GM12878 (cell line): Measurements from ENCODE around the gene MEIS2. TPM values are rescaled to one million over a fixed set of nuclear protein-coding genes. Genes with fewer than 3 reads are reported as not detected.
A peak's percentile ranks its signal among the peaks of the same experiment; 100 is the strongest.

Source experiments
- ATAC-seq: fragments of 200-7000 bp; cut with Tn5 transposase; 3 replicates; pipeline ENCODE4 v1.9.1; 2020; ENCODE audit warnings: mild to moderate bottlenecking, moderate library complexity
- BruUV-seq: library from RNA; stranded (reverse); fragments of 400-500 nt; replicated peaks from 2 replicates; lab custom pipeline; 2021; lab: Mats Ljungman, UMichigan
- CTCF ChIA-PET: fragments of 300-600 bp; sonication (Branson Sonifier 250); formaldehyde crosslinking; extraction: SDS; loops from one replicate; lab custom pipeline; 2021; ENCODE audit warnings: inconsistent platforms; lab: Yijun Ruan, JAX
- POLR2A ChIA-PET: fragments of 350-600 bp; formaldehyde crosslinking; extraction: SDS; loops from one replicate; lab custom pipeline; 2021; ENCODE audit warnings: inconsistent platforms; lab: Charles Lee
- RAD21 ChIA-PET: fragments of 300-600 bp; sonication (Branson Sonifier 250); formaldehyde crosslinking; loops from one replicate; lab custom pipeline; 2023; ENCODE audit warnings: antibody characterized with exemption; ENCODE audit not compliant: unreplicated experiment; lab: Charles Lee
- SMC1A ChIA-PET: fragments of 300-600 bp; sonication (Branson Sonifier 250); formaldehyde crosslinking; loops from one replicate; lab custom pipeline; 2023; ENCODE audit not compliant: unreplicated experiment, uncharacterized antibody; lab: Charles Lee
- DNase-seq: peaks from one replicate; pipeline ENCODE4 v3.0.0-alpha.2; 2011; ENCODE audit warnings: low read depth, low spot score
- FAIRE-seq: peaks from 3 replicates; lab custom pipeline; 2011; peaks lifted over from hg19 to GRCh38; lab: Jason Lieb, UNC
- H2AFZ ChIP-seq: 2 replicates; pipeline ENCODE4 v1.6.0; 2011; ENCODE audit warnings: low read depth, low read length, control low read depth; ENCODE audit not compliant: control insufficient read depth
- H3K27ac ChIP-seq: 2 replicates; pipeline ENCODE4 v1.5.1; 2011; ENCODE audit warnings: control low read depth; ENCODE audit not compliant: control insufficient read depth, insufficient read depth
- H3K27me3 ChIP-seq, 2 experiments: replicated peaks in 1 of 2; 2 replicates each; pipeline versions ENCODE4 v1.6.0 to v1.6.1; 2011; ENCODE audit warnings: low read length in 1 of 2; ENCODE audit not compliant: control insufficient read depth in 2 of 2, insufficient read depth in 2 of 2
- H3K36me3 ChIP-seq, 2 experiments: 2 replicates each; pipeline ENCODE4 v1.5.1; 2011; ENCODE audit warnings: low read length in 1 of 2; ENCODE audit not compliant: control insufficient read depth in 2 of 2, insufficient read depth in 2 of 2
- H3K4me1 ChIP-seq: 2 replicates; pipeline ENCODE4 v1.6.1; 2011; ENCODE audit warnings: mild to moderate bottlenecking, low read length, moderate library complexity, mixed read lengths; ENCODE audit not compliant: control insufficient read depth, insufficient read depth
- H3K4me2 ChIP-seq: 2 replicates; pipeline ENCODE4 v1.6.0; 2011; ENCODE audit warnings: control low read depth; ENCODE audit not compliant: control insufficient read depth, insufficient read depth
- H3K4me3 ChIP-seq: fragments of 200-600 bp; sonication (generic); 2 replicates; pipeline ENCODE4 v1.5.1; 2016
- H3K79me2 ChIP-seq: 2 replicates; pipeline ENCODE4 v1.6.0; 2011; ENCODE audit warnings: low read length; ENCODE audit not compliant: control insufficient read depth, insufficient read depth
- H3K9ac ChIP-seq: 2 replicates; pipeline ENCODE4 v1.8.0; 2011; ENCODE audit warnings: low read length, control low read depth, mixed read lengths; ENCODE audit not compliant: control insufficient read depth, insufficient read depth
- H3K9me3 ChIP-seq: replicated peaks from 3 replicates; pipeline ENCODE4 v1.5.1; 2011; ENCODE audit warnings: mild to moderate bottlenecking, low read length; ENCODE audit not compliant: control insufficient read depth, insufficient read depth
- H4K20me1 ChIP-seq: 2 replicates; pipeline ENCODE4 v1.6.0; 2011; ENCODE audit not compliant: control insufficient read depth, insufficient read depth
- ATF7 ChIP-seq: fragments of 450-650 bp; IDR thresholded peaks from 2 replicates; pipeline ENCODE4 v1.6.1; 2016; ENCODE audit warnings: low read depth, mild to moderate bottlenecking
- CHD2 ChIP-seq: IDR thresholded peaks from 2 replicates; pipeline ENCODE4 v1.6.1; 2011; ENCODE audit warnings: low read depth, low read length, improper control_type of control experiment, borderline replicate concordance
- CTCF ChIP-seq, 3 experiments: IDR thresholded peaks in 2 of 3; conservative IDR thresholded peaks in 1 of 3; 2 replicates each; pipeline ENCODE4 v1.5.1; 2011; ENCODE audit warnings: low read depth in 3 of 3, low read length in 3 of 3, mild to moderate bottlenecking in 3 of 3, control low read depth in 2 of 3, moderate library complexity in 2 of 3, inconsistent platforms in 1 of 3, mixed read lengths in 1 of 3; ENCODE audit not compliant: control insufficient read depth in 2 of 3, insufficient read depth in 1 of 3; ENCODE audit errors: extremely low read depth in 1 of 3
- EP300 ChIP-seq, 2 experiments: fragments of 150-350 bp in 1 of 2; IDR thresholded peaks; 2 replicates each; pipeline ENCODE4 v1.6.1; 2011 to 2012; ENCODE audit warnings: low read depth in 2 of 2, low read length in 2 of 2, borderline replicate concordance in 1 of 2, improper control_type of control experiment in 1 of 2, inconsistent platforms in 1 of 2; ENCODE audit not compliant: control insufficient read depth in 1 of 2
- JUNB ChIP-seq: IDR thresholded peaks from 2 replicates; pipeline ENCODE4 v1.6.1; 2016; ENCODE audit warnings: antibody characterized with exemption, mild to moderate bottlenecking
- MEF2A ChIP-seq: IDR thresholded peaks from 2 replicates; pipeline ENCODE4 v1.6.1; 2011; ENCODE audit warnings: low read depth, mild to moderate bottlenecking, low read length, moderate library complexity; ENCODE audit not compliant: insufficient read depth
- MTA2 ChIP-seq: fragments of 450-650 bp; IDR thresholded peaks from 2 replicates; pipeline ENCODE4 v1.6.1; 2016; ENCODE audit warnings: low read depth, mild to moderate bottlenecking, moderate library complexity
- SMARCA5 ChIP-seq: fragments of 450-650 bp; IDR thresholded peaks from 2 replicates; pipeline ENCODE4 v1.6.1; 2017; ENCODE audit warnings: mild to moderate bottlenecking
- ZNF217 ChIP-seq: fragments of 450-650 bp; IDR thresholded peaks from 2 replicates; pipeline ENCODE4 v1.6.1; 2017; ENCODE audit warnings: antibody characterized with exemption, mild to moderate bottlenecking
- WGBS: methylation state at CpG from one replicate; pipeline ENCODE4 v1.1.6; 2016; ENCODE audit warnings: low lambda C conversion rate; ENCODE audit not compliant: insufficient replicate concordance, insufficient coverage; ENCODE audit errors: missing lambda C conversion rate; 5-methylcytosine and 5-hydroxymethylcytosine counted together
- in situ Hi-C: fragments of 300-500 bp; cut with MboI; formaldehyde crosslinking; loops from 9 replicates; pipeline ENCODE4 v1.14.3; 2018; ENCODE audit warnings: mixed read lengths
- intact Hi-C: fragments of 100-400 bp; cut with micrococcal nuclease; formaldehyde crosslinking; loops from one replicate; pipeline ENCODE4 v1.14.2; 2022; ENCODE audit not compliant: unreplicated experiment
- polyA plus RNA-seq, 11 experiments: library from polyadenylated mRNA; depleted of rRNA in 4 of 11; unstranded in 6 of 11; stranded (reverse) in 5 of 11; fragments of >200 nt; fragmentation: Nextera tagmentation in 4 of 11; fragmentation: Illumina TruSeq in 1 of 11; extraction: Ambion mirVana in 4 of 11; extraction: Trizol in 1 of 11; gene quantifications; 1 replicate in 1 of 11; 2 replicates in 10 of 11; pipeline versions ENCODE4 v1.2.1 to v1.2.3, GENCODE V29; 2011 to 2016; ENCODE audit warnings: inconsistent platforms in 2 of 11, missing spikeins in 2 of 11, low read depth in 1 of 11
- total RNA-seq, 4 experiments: library from RNA; depleted of rRNA in 3 of 4; stranded (reverse); fragments of >200 nt in 3 of 4; fragmentation: Illumina TruSeq in 1 of 4; extraction: Trizol in 1 of 4; gene quantifications; 2 replicates each; pipeline versions ENCODE4 v1.2.1 to v1.2.3, GENCODE V29; 2013 to 2021

The MEIS2 gene
- total and polyA plus RNA-seq, 10 of the 15 experiments (the other 5 are each of a cell fraction or from before 2014, with no cell fraction given) = 9.2 to 54.0 (median 20.4) TPM

GRCh38 chr15:37142371-37142770, 42.0 kb upstream of the MEIS2 start:
- H4K20me1 ChIP-seq = no peaks in the 10 kb centered on the region
- no peaks in the 10 kb centered on the region for H3K9me3 ChIP-seq
- POLR2A ChIA-PET = no interaction called here
- H3K4me1 ChIP-seq = no peaks in the 10 kb centered on the region
- no peaks in the 10 kb centered on the region for H3K36me3 ChIP-seq
- H3K27me3 ChIP-seq = no peaks in the 10 kb centered on the region
- DNase-seq (no peak), FAIRE-seq (no peak), ATAC-seq (peak; percentile 66)
- intact Hi-C loops = no loop called here
- H3K79me2 ChIP-seq = no peaks in the 10 kb centered on the region
- H3K9ac ChIP-seq = no peak overlapping the region
- no peak overlapping the region for H3K27ac ChIP-seq
- H3K4me3 ChIP-seq = no peak overlapping the region
- no peak overlapping the region for H3K4me2 ChIP-seq
- BruUV-seq = no TSS peak
- CTCF ChIA-PET = interaction anchor here (1.0 to 1.9 kb wide), 3 partner anchors 8 to 259 kb away, joined by 3 to 11 read pairs (median 4); no protein-coding TSS in a partner anchor
- SMC1A ChIA-PET = interaction anchor here (0.7 to 1.1 kb wide), 2 partner anchors 8 to 31 kb away, joined by 3 read pairs; no protein-coding TSS in a partner anchor
- no peak for TF ChIP-seq MEF2A
- TF ChIP-seq MTA2 = peak; percentile 49; the same call in 1 of the 2 replicates
- 0 out of 4 replicates have a peak, but pooled peaks of 1 of the 2 experiments have one; percentile 19 for TF ChIP-seq EP300 (IDR thresholded peaks at IDR 0.05; ENCODE audit: borderline replicate concordance in 1 of 2, control insufficient read depth in 1 of 2, low read depth in 2 of 2, low read length in 2 of 2)
- TF ChIP-seq ATF7 = 0 out of 2 replicates have a peak, but pooled peaks have one; percentile 33
- TF ChIP-seq JUNB = peak; percentile 32; the same call in 1 of the 2 replicates
- no peak overlapping the region for H2AFZ ChIP-seq
- RAD21 ChIA-PET = no interaction called here
- in situ Hi-C loops = no loop called here

GRCh38 chr15:37140531-37141058, 40.2 kb upstream of the MEIS2 start:
- no peaks in the 10 kb centered on the region for H3K4me1 ChIP-seq
- no peaks in the 10 kb centered on the region for H3K36me3 ChIP-seq
- FAIRE-seq = no peak
- in situ Hi-C loops (no loop called here), intact Hi-C loops (no loop called here)
- no peak overlapping the region for H3K4me3 ChIP-seq
- no peak for ATAC-seq
- no peak overlapping the region for H2AFZ ChIP-seq
- ChIA-PET CTCF (interaction anchor here (1.2 kb wide), 1 partner anchor 19 kb away, joined by 3 read pairs; no protein-coding TSS in a partner anchor), RAD21 (interaction anchor here (1.0 kb wide), 1 partner anchor 257 kb away, joined by 3 read pairs; no protein-coding TSS in a partner anchor), SMC1A (interaction anchor here (1.1 to 1.5 kb wide), 3 partner anchors 16 to 259 kb away, joined by 3 to 4 read pairs (median 3); no protein-coding TSS in a partner anchor), POLR2A (no interaction called here)
- no peaks in the 10 kb centered on the region for H3K27me3 ChIP-seq
- no peak overlapping the region for H3K4me2 ChIP-seq
- BruUV-seq = no TSS peak
- H4K20me1 ChIP-seq = no peaks in the 10 kb centered on the region
- TF ChIP-seq CHD2 = no peak
- no peak for TF ChIP-seq ZNF217
- no peak for TF ChIP-seq CTCF (IDR thresholded peaks at IDR 0.05 in 2 of 3, conservative IDR thresholded peaks at IDR 0.05 in 1 of 3; ENCODE audit: control insufficient read depth in 2 of 3, extremely low read depth in 1 of 3, insufficient read depth in 1 of 3, low read depth in 3 of 3, low read length in 3 of 3)
- no peak for TF ChIP-seq SMARCA5
- no peaks in the 10 kb centered on the region for H3K9me3 ChIP-seq
- H3K27ac ChIP-seq = no peak overlapping the region
- H3K9ac ChIP-seq = no peak overlapping the region
- 46% methylated on average over 3 of the region's 3 CpGs for WGBS
- DNase-seq = no peak
- H3K79me2 ChIP-seq = no peaks in the 10 kb centered on the region
